Heart left ventricle (tissue), 16 donors: ENCODE data around the gene NFKBIE. TPM values are rescaled to one million over a fixed set of nuclear protein-coding genes. Genes with fewer than 3 reads are reported as not detected.
"Not testable (repeated sequence)": the region's sequence is repeated elsewhere in the genome, so short reads cannot be mapped to it uniquely, and the experiment has no call there.

Experiments
- ATAC-seq, 4 donors: fragments of 200-7000 bp; cut with Tn5 transposase; one replicate each; pipeline ENCODE4 v1.9.1; 2020 to 2022; ENCODE audit warnings: moderate library complexity in 4 of 4, mild to moderate bottlenecking in 3 of 4, moderate number of reproducible peaks in 1 of 4
- DNase-seq, 5 donors: peaks; one replicate each; pipeline ENCODE4 v3.0.0-alpha.2; 2020
- H3K27ac ChIP-seq, 12 donors: fragments of 200-600 bp; sonication (generic) in 4 of 12; one replicate each; pipeline versions ENCODE4 v1.5.0 to v1.8.0; 2016 to 2022; ENCODE audit warnings: mild to moderate bottlenecking in 2 of 12
- H3K27me3 ChIP-seq, 9 donors: fragments of 200-600 bp; sonication (generic) in 2 of 9; one replicate each; pipeline versions ENCODE4 v1.5.1 to v1.8.0; 2016 to 2022; ENCODE audit warnings: mild to moderate bottlenecking in 3 of 9
- H3K36me3 ChIP-seq, 9 donors: fragments of 200-600 bp; sonication (generic) in 2 of 9; one replicate each; pipeline versions ENCODE4 v1.5.0 to v1.8.0; 2018 to 2022; ENCODE audit warnings: mild to moderate bottlenecking in 2 of 9
- H3K4me1 ChIP-seq, 12 donors: fragments of 200-600 bp; sonication (generic) in 4 of 12; one replicate each; pipeline versions ENCODE4 v1.5.0 to v1.8.0; 2016 to 2022; ENCODE audit warnings: mild to moderate bottlenecking in 3 of 12
- H3K4me3 ChIP-seq, 12 donors: fragments of 200-600 bp; sonication (generic) in 4 of 12; one replicate each; pipeline versions ENCODE4 v1.5.0 to v1.8.0; 2017 to 2022; ENCODE audit warnings: mild to moderate bottlenecking in 9 of 12, moderate library complexity in 4 of 12
- H3K9me3 ChIP-seq, 12 donors: fragments of 200-600 bp; sonication (generic) in 4 of 12; one replicate each; pipeline versions ENCODE4 v1.5.0 to v1.8.0; 2016 to 2022; ENCODE audit warnings: mild to moderate bottlenecking in 1 of 12
- POLR2A ChIP-seq, 2 donors: fragments of 450-650 bp; IDR thresholded peaks; one replicate each; pipeline ENCODE4 v1.6.1; 2017; ENCODE audit warnings: antibody characterized with exemption in 2 of 2, mild to moderate bottlenecking in 2 of 2, moderate library complexity in 2 of 2
- WGBS, 4 donors: extraction: QIAGEN DNeasy Blood & Tissue Kit in 2 of 4; methylation state at CpG; one replicate each; pipeline versions ENCODE4 v1.1.5 to v1.1.7; 2013 to 2018; 5-methylcytosine and 5-hydroxymethylcytosine counted together
- intact Hi-C, 10 donors: fragments of 100-400 bp; cut with DNase I; formaldehyde crosslinking; loops; one replicate each; pipeline versions ENCODE4 v1.11.1 to v1.14.2; 2022
- polyA plus RNA-seq, 2 donors: library from polyadenylated mRNA; stranded (reverse); fragments of 200-250 nt; gene quantifications; one replicate each; pipeline ENCODE4 v1.2.3, GENCODE V29; 2013
- total RNA-seq, 9 donors: library from RNA; depleted of rRNA in 2 of 9; stranded (reverse); fragments of >200 nt in 2 of 9; fragmentation: NEBNext Ultra II Directional in 3 of 9; extraction: Animal tissue kit (Norgen Biotek cat#: 25700) in 3 of 9; gene quantifications; one replicate each; pipeline versions ENCODE4 v1.1.0 to v1.2.4, GENCODE V29; 2016 to 2023
- TF ChIP-seq, protein P1 (sequence below), 12 donors: fragments of 200-600 bp; sonication (generic) in 4 of 12; IDR thresholded peaks; one replicate each; pipeline versions ENCODE4 v1.5.0 to v1.8.0; 2018 to 2022; ENCODE audit warnings: antibody characterized with exemption in 12 of 12, mild to moderate bottlenecking in 5 of 12
- donor health status: ischemic (EF 13 %, LVEDD 7.1; RV severe dilation, severe dysfunction).
- donor health status: healthy with polysubstance abuse.
- donor health status: DM: no; HTN: yes; CAD: no.
- donor health status: DM: no; HTN: no; CAD: no.
- donor health status: ischemic (EF 25% LVEDD 6.9; RV normal size, moderate dysfunction).
- donor health status: ischemic (EF 25% LVEDD 5.7; RV mildly dilated, moderate dysfunction).
- donor health status: healthy.
- donor health status: DM: yes; HTN: yes; CAD: no.
- donor health status: ischemic (EF 35%, LVEDD 5.7; RV mildly dilated, moderate dysfunction).
- donor health status: nonischemic (EF 11% LVEDD 7.7; RV severe dilation, severe dysfunction).
- donor health status: DM: yes; HTN: yes; CAD: no.
- donor health status: PGD.
- donor health status: ischemic (EF 29% LVEDD 5.4; RV normal size, mild dysfunction).
- donor health status: nonischemic (EF 23%, LVEDD 6.1; RV moderate dilation, normal function).

Gene NFKBIE
- total and polyA plus RNA-seq, 11 donors = 2.5 to 13.1 (median 4.0) TPM

DNA sequence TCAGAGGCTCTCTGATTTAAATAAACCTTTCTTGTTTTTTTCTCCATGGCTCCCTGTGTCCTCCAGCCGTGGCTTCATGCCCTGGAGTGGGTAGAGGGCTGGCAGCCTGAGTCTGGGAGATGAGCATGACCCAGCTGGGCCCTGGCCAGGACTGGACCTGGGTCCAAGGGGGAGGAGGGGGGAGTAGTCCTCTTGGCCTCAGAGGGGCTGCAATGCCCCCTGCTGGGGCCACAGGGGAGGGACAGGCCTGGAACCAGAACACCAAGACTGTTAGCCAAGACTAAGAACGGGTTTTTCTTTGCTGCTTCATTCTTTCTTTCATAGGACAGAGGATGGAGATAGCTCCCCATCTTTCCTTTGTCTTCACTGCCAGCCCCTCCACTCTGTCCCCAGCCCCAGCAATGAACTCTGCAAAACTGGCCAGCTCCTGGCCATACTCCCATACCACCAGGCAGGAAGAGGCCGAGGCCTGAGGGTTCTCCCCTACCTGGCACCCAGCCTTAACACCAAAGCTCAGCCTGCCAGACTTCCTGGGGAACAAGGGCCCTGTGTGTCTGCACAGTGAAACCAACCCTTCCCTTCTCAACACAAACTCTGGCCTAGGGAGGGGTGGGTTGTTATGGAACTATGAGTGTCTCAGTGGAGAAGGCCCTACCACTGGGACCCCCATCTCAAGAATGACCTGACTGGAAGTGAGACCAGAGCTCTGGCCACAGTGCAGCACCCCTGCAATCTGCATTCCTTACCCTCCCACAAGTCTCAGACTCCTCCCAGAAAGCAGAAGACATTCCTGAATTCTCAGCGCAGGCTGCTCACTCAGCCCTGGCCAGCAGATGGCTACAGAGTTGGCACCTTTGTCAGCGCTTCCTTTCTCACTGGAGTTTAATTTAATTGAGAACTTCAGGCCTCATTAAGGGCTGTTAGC is 31.0 kb downstream of the NFKBIE start:
- H3K36me3 ChIP-seq = peaks cover 0 to 50% (median 37%) of the 10 kb centered on the region in 9 donors
- WGBS, 4 donors = 20 to 25% (median 22%) methylated on average over 5 of the region's 5 CpGs
- ATAC-seq = peak; percentile 66 to 82 (median 72)
- intact Hi-C loops = loop anchor here in 8 of 10 donors (1.0 to 10.0 kb wide), 9 partner anchors 14 to 460 kb away; partner anchors contain the start of gene VEGFA (in 1 of the 8)
- TF ChIP-seq, protein P1, sequence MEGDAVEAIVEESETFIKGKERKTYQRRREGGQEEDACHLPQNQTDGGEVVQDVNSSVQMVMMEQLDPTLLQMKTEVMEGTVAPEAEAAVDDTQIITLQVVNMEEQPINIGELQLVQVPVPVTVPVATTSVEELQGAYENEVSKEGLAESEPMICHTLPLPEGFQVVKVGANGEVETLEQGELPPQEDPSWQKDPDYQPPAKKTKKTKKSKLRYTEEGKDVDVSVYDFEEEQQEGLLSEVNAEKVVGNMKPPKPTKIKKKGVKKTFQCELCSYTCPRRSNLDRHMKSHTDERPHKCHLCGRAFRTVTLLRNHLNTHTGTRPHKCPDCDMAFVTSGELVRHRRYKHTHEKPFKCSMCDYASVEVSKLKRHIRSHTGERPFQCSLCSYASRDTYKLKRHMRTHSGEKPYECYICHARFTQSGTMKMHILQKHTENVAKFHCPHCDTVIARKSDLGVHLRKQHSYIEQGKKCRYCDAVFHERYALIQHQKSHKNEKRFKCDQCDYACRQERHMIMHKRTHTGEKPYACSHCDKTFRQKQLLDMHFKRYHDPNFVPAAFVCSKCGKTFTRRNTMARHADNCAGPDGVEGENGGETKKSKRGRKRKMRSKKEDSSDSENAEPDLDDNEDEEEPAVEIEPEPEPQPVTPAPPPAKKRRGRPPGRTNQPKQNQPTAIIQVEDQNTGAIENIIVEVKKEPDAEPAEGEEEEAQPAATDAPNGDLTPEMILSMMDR (IDR thresholded peaks at IDR 0.05) = peak; percentile 69 to 90 (median 84)
- TF ChIP-seq POLR2A (IDR thresholded peaks at IDR 0.05) = no peak
- no peak overlapping the region for H3K4me3 ChIP-seq
- peak; percentile 89 to 94 (median 92) for DNase-seq
- no peaks in the 10 kb centered on the region for H3K27me3 ChIP-seq
- peaks cover 3 to 88% (median 58%) of the 10 kb centered on the region in 12 donors for H3K4me1 ChIP-seq
- no peaks in the 10 kb centered on the region for H3K9me3 ChIP-seq
- peak overlapping the region; percentile 78 to 99 (median 91) for H3K27ac ChIP-seq

DNA sequence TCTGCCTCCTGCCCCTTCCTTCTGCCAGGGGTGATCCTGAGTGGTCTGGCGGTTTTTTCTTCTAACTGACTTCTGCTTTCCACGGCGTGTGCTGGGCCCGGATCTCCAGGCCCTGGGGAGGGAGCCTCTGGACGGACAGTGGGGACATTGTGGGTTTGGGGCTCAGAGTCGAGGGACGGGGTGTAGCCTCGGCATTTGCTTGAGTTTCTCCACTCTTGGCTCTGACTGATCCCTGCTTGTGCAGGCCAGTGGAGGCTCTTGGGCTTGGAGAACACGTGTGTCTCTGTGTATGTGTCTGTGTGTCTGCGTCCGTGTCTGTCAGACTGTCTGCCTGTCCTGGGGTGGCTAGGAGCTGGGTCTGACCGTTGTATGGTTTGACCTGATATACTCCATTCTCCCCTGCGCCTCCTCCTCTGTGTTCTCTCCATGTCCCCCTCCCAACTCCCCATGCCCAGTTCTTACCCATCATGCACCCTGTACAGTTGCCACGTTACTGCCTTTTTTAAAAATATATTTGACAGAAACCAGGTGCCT is 31.7 kb downstream of the NFKBIE start:
- no peak overlapping the region for H3K4me3 ChIP-seq
- DNase-seq (no peak), ATAC-seq (peak in 3 of 4 donors; percentile 24 to 44 (median 35))
- WGBS, 4 donors = 30 to 53% (median 42%) methylated on average over 12 to 14 of the region's 14 CpGs
- H3K36me3 ChIP-seq = peaks cover 0 to 54% (median 38%) of the 10 kb centered on the region in 9 donors
- intact Hi-C loops = loop anchor here in 6 of 10 donors (1.0 to 10.0 kb wide), 7 partner anchors 13 to 459 kb away; partner anchors contain the start of gene VEGFA (in 1 of the 6)
- no peaks in the 10 kb centered on the region for H3K9me3 ChIP-seq
- H3K4me1 ChIP-seq = peaks cover 3 to 95% (median 64%) of the 10 kb centered on the region in 12 donors
- H3K27me3 ChIP-seq = no peaks in the 10 kb centered on the region
- TF ChIP-seq, protein P1 (IDR thresholded peaks at IDR 0.05) = no peak
- no peak for TF ChIP-seq POLR2A (IDR thresholded peaks at IDR 0.05)
- peak overlapping the region; percentile 78 to 99 (median 91) for H3K27ac ChIP-seq

DNA sequence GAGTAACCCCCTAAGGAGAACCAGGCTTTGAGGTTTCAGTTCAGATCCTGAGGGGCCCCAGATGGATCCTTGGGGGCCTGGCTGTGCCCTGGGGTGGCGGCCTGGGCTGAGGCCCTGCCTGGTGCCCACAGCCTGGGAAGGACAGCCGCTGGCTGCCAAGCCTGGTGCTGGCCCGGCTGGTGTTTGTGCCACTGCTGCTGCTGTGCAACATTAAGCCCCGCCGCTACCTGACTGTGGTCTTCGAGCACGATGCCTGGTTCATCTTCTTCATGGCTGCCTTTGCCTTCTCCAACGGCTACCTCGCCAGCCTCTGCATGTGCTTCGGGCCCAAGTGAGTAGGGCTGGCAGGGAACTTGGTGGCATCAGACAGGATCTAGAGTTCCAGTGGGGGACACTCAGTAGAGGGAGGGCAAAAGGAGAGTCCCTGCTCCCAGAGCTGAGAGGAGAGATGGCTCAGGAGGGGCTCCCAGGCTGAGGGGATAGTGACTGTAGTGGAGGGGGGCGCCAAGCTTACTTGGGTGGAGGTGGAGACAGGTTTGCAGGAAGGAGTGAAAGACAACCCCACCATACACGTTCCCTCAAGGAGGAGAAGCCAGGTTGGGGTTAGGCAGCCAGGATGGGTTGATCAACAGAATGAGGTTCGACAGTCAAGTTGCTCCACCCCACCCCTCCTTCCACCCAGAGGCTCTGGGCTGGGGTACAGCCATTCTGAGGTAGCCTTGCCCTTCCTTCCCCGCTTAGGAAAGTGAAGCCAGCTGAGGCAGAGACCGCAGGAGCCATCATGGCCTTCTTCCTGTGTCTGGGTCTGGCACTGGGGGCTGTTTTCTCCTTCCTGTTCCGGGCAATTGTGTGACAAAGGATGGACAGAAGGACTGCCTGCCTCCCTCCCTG is 32.4 kb downstream of the NFKBIE start:
- Histone ChIP-seq H3K9me3 (no peaks in the 10 kb centered on the region), H3K36me3 (peaks cover 0 to 54% (median 38%) of the 10 kb centered on the region in 9 donors), H3K4me1 (peaks cover 3 to 96% (median 65%) of the 10 kb centered on the region in 12 donors), H3K27me3 (no peaks in the 10 kb centered on the region), H3K4me3 (no peak overlapping the region), H3K27ac (peak overlapping the region; percentile 78 to 99 (median 91))
- WGBS, 4 donors = 65 to 73% (median 71%) methylated on average over 14 to 16 of the region's 16 CpGs
- intact Hi-C loops = loop anchor here in 5 of 10 donors (5.0 to 10.0 kb wide), 3 partner anchors 136 to 458 kb away; partner anchors contain the start of gene VEGFA (in 1 of the 5)
- DNase-seq (peak in 2 of 5 donors; percentile 16 to 39), ATAC-seq (no peak)
- TF ChIP-seq POLR2A (IDR thresholded peaks at IDR 0.05) = no peak
- TF ChIP-seq, protein P1 (IDR thresholded peaks at IDR 0.05) = no peak

DNA sequence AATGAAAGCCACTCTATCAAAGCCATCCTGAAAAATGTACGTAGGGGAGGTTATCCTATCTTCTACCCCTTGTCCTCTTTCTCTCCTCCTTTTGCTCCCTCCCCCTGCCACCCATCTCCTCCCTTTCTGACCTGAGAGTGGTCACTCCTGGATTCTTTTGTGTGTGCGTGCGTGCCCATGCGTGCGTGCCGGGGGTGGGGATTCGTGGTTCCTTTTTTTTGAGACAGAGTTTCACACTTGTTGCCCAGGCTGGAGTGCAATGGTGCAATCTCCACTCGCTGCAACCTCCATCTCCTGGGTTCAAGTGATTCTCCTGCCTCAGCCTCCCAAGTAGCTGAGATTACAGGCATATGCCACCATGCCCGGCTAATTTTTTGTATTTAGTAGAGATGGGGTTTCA is 33.9 kb downstream of the NFKBIE start:
- peak in 1 of 5 donors; percentile 26 for DNase-seq
- Histone ChIP-seq H3K36me3 (peaks cover 0 to 54% (median 38%) of the 10 kb centered on the region in 9 donors), H3K4me1 (peaks cover 3 to 99% (median 68%) of the 10 kb centered on the region in 12 donors), H3K27ac (peak overlapping the region in 10 of 12 donors; percentile 6 to 99 (median 92))
- not testable (repeated sequence) for H3K9me3 ChIP-seq, ATAC-seq, H3K27me3 ChIP-seq, H3K4me3 ChIP-seq
- intact Hi-C loops = loop anchor here in 5 of 10 donors (5.0 to 10.0 kb wide), 3 partner anchors 134 to 457 kb away; partner anchors contain the start of gene VEGFA (in 1 of the 5)
- WGBS, 4 donors = 86 to 92% (median 89%) methylated on average over 9 of the region's 9 CpGs
